GM12878 (cell line): ENCODE results near the gene LMAN1L. TPM values are rescaled to one million over a fixed set of nuclear protein-coding genes. Genes with fewer than 3 reads are reported as not detected.
A peak's percentile ranks its signal among the peaks of the same experiment; 100 is the strongest.

Experiments used
- ATAC-seq: fragments of 200-7000 bp; cut with Tn5 transposase; 3 replicates; pipeline ENCODE4 v1.9.1; 2020; ENCODE audit warnings: mild to moderate bottlenecking, moderate library complexity
- BruUV-seq: library from RNA; stranded (reverse); fragments of 400-500 nt; replicated peaks from 2 replicates; lab custom pipeline; 2021; lab: Mats Ljungman, UMichigan
- CTCF ChIA-PET: fragments of 300-600 bp; sonication (Branson Sonifier 250); formaldehyde crosslinking; extraction: SDS; loops from one replicate; lab custom pipeline; 2021; ENCODE audit warnings: inconsistent platforms; lab: Yijun Ruan, JAX
- POLR2A ChIA-PET: fragments of 350-600 bp; formaldehyde crosslinking; extraction: SDS; loops from one replicate; lab custom pipeline; 2021; ENCODE audit warnings: inconsistent platforms; lab: Charles Lee
- RAD21 ChIA-PET: fragments of 300-600 bp; sonication (Branson Sonifier 250); formaldehyde crosslinking; loops from one replicate; lab custom pipeline; 2023; ENCODE audit warnings: antibody characterized with exemption; ENCODE audit not compliant: unreplicated experiment; lab: Charles Lee
- SMC1A ChIA-PET: fragments of 300-600 bp; sonication (Branson Sonifier 250); formaldehyde crosslinking; loops from one replicate; lab custom pipeline; 2023; ENCODE audit not compliant: unreplicated experiment, uncharacterized antibody; lab: Charles Lee
- DNase-seq: peaks from one replicate; pipeline ENCODE4 v3.0.0-alpha.2; 2011; ENCODE audit warnings: low read depth, low spot score
- FAIRE-seq: peaks from 3 replicates; lab custom pipeline; 2011; peaks lifted over from hg19 to GRCh38; lab: Jason Lieb, UNC
- H2AFZ ChIP-seq: 2 replicates; pipeline ENCODE4 v1.6.0; 2011; ENCODE audit warnings: low read depth, low read length, control low read depth; ENCODE audit not compliant: control insufficient read depth
- H3K27ac ChIP-seq: 2 replicates; pipeline ENCODE4 v1.5.1; 2011; ENCODE audit warnings: control low read depth; ENCODE audit not compliant: control insufficient read depth, insufficient read depth
- H3K27me3 ChIP-seq, 2 experiments: replicated peaks in 1 of 2; 2 replicates each; pipeline versions ENCODE4 v1.6.0 to v1.6.1; 2011; ENCODE audit warnings: low read length in 1 of 2; ENCODE audit not compliant: control insufficient read depth in 2 of 2, insufficient read depth in 2 of 2
- H3K36me3 ChIP-seq, 2 experiments: 2 replicates each; pipeline ENCODE4 v1.5.1; 2011; ENCODE audit warnings: low read length in 1 of 2; ENCODE audit not compliant: control insufficient read depth in 2 of 2, insufficient read depth in 2 of 2
- H3K4me1 ChIP-seq: 2 replicates; pipeline ENCODE4 v1.6.1; 2011; ENCODE audit warnings: mild to moderate bottlenecking, low read length, moderate library complexity, mixed read lengths; ENCODE audit not compliant: control insufficient read depth, insufficient read depth
- H3K4me2 ChIP-seq: 2 replicates; pipeline ENCODE4 v1.6.0; 2011; ENCODE audit warnings: control low read depth; ENCODE audit not compliant: control insufficient read depth, insufficient read depth
- H3K4me3 ChIP-seq: fragments of 200-600 bp; sonication (generic); 2 replicates; pipeline ENCODE4 v1.5.1; 2016
- H3K79me2 ChIP-seq: 2 replicates; pipeline ENCODE4 v1.6.0; 2011; ENCODE audit warnings: low read length; ENCODE audit not compliant: control insufficient read depth, insufficient read depth
- H3K9ac ChIP-seq: 2 replicates; pipeline ENCODE4 v1.8.0; 2011; ENCODE audit warnings: low read length, control low read depth, mixed read lengths; ENCODE audit not compliant: control insufficient read depth, insufficient read depth
- H3K9me3 ChIP-seq: replicated peaks from 3 replicates; pipeline ENCODE4 v1.5.1; 2011; ENCODE audit warnings: mild to moderate bottlenecking, low read length; ENCODE audit not compliant: control insufficient read depth, insufficient read depth
- H4K20me1 ChIP-seq: 2 replicates; pipeline ENCODE4 v1.6.0; 2011; ENCODE audit not compliant: control insufficient read depth, insufficient read depth
- BHLHE40 ChIP-seq, 2 experiments: fragments of 450-650 bp in 1 of 2; IDR thresholded peaks; 2 replicates each; pipeline ENCODE4 v1.6.1; 2011 to 2017; ENCODE audit warnings: low read depth in 2 of 2, borderline replicate concordance in 1 of 2, improper control_type of control experiment in 1 of 2, low read length in 1 of 2, mild to moderate bottlenecking in 1 of 2
- CHD1 ChIP-seq: IDR thresholded peaks from 2 replicates; pipeline ENCODE4 v1.6.1; 2012; ENCODE audit warnings: low read depth, low read length, improper control_type of control experiment
- FOXK2 ChIP-seq: fragments of 450-650 bp; IDR thresholded peaks from 2 replicates; pipeline ENCODE4 v1.6.1; 2017; ENCODE audit warnings: mild to moderate bottlenecking, moderate library complexity
- FOXM1 ChIP-seq: IDR thresholded peaks from 2 replicates; pipeline ENCODE4 v1.6.1; 2012; ENCODE audit warnings: low read depth, mild to moderate bottlenecking, inconsistent platforms, low read length, moderate library complexity
- LARP7 ChIP-seq: fragments of 450-650 bp; IDR thresholded peaks from 2 replicates; pipeline ENCODE4 v1.6.1; 2017; ENCODE audit warnings: mild to moderate bottlenecking
- MEF2B ChIP-seq: fragments of 450-650 bp; IDR thresholded peaks from 2 replicates; pipeline ENCODE4 v1.6.1; 2018; ENCODE audit warnings: mild to moderate bottlenecking, moderate library complexity; ENCODE audit not compliant: partially characterized antibody, poor library complexity, severe bottlenecking
- MYB ChIP-seq: fragments of 150-350 bp; IDR thresholded peaks from 2 replicates; pipeline ENCODE4 v1.6.1; 2014; ENCODE audit warnings: mild to moderate bottlenecking, low read depth, low read length, borderline replicate concordance
- POLR2AphosphoS2 ChIP-seq: IDR thresholded peaks from 2 replicates; pipeline ENCODE4 v1.6.1; 2011; ENCODE audit warnings: low read depth, mild to moderate bottlenecking, low read length, improper control_type of control experiment, moderate library complexity
- SIN3A ChIP-seq: IDR thresholded peaks from 2 replicates; pipeline ENCODE4 v1.6.1; 2012; ENCODE audit warnings: low read depth, low read length, improper control_type of control experiment
- SREBF1 ChIP-seq: IDR thresholded peaks from 2 replicates; pipeline ENCODE4 v1.6.1; 2012; ENCODE audit warnings: mild to moderate bottlenecking, low read length
- STAT3 ChIP-seq: IDR thresholded peaks from 2 replicates; pipeline ENCODE4 v1.6.1; 2011; ENCODE audit warnings: low read depth, low read length, improper control_type of control experiment
- TCF7 ChIP-seq: IDR thresholded peaks from 2 replicates; pipeline ENCODE4 v1.6.1; 2014; ENCODE audit warnings: antibody characterized with exemption, borderline replicate concordance
- WRNIP1 ChIP-seq: IDR thresholded peaks from 2 replicates; pipeline ENCODE4 v1.6.1; 2011; ENCODE audit warnings: low read depth, low read length, improper control_type of control experiment, borderline replicate concordance
- ZNF24 ChIP-seq: fragments of 450-650 bp; IDR thresholded peaks from 2 replicates; pipeline ENCODE4 v1.6.1; 2017; ENCODE audit warnings: antibody characterized with exemption, mild to moderate bottlenecking
- ZNF622 ChIP-seq: fragments of 450-650 bp; IDR thresholded peaks from 2 replicates; pipeline ENCODE4 v1.6.1; 2017; ENCODE audit warnings: mild to moderate bottlenecking, inconsistent platforms
- WGBS: methylation state at CpG from one replicate; pipeline ENCODE4 v1.1.6; 2016; ENCODE audit warnings: low lambda C conversion rate; ENCODE audit not compliant: insufficient replicate concordance, insufficient coverage; ENCODE audit errors: missing lambda C conversion rate; 5-methylcytosine and 5-hydroxymethylcytosine counted together
- in situ Hi-C: fragments of 300-500 bp; cut with MboI; formaldehyde crosslinking; loops from 9 replicates; pipeline ENCODE4 v1.14.3; 2018; ENCODE audit warnings: mixed read lengths
- intact Hi-C: fragments of 100-400 bp; cut with micrococcal nuclease; formaldehyde crosslinking; loops from one replicate; pipeline ENCODE4 v1.14.2; 2022; ENCODE audit not compliant: unreplicated experiment
- polyA plus RNA-seq, 11 experiments: library from polyadenylated mRNA; depleted of rRNA in 4 of 11; unstranded in 6 of 11; stranded (reverse) in 5 of 11; fragments of >200 nt; fragmentation: Nextera tagmentation in 4 of 11; fragmentation: Illumina TruSeq in 1 of 11; extraction: Ambion mirVana in 4 of 11; extraction: Trizol in 1 of 11; gene quantifications; 1 replicate in 1 of 11; 2 replicates in 10 of 11; pipeline versions ENCODE4 v1.2.1 to v1.2.3, GENCODE V29; 2011 to 2016; ENCODE audit warnings: inconsistent platforms in 2 of 11, missing spikeins in 2 of 11, low read depth in 1 of 11
- total RNA-seq, 4 experiments: library from RNA; depleted of rRNA in 3 of 4; stranded (reverse); fragments of >200 nt in 3 of 4; fragmentation: Illumina TruSeq in 1 of 4; extraction: Trizol in 1 of 4; gene quantifications; 2 replicates each; pipeline versions ENCODE4 v1.2.1 to v1.2.3, GENCODE V29; 2013 to 2021
- TF ChIP-seq, protein P1 (sequence below): IDR thresholded peaks from 2 replicates; pipeline ENCODE4 v1.6.1; 2011; ENCODE audit warnings: borderline replicate concordance, low read depth, mild to moderate bottlenecking, moderate library complexity, low read length; ENCODE audit not compliant: insufficient read depth, poor library complexity, severe bottlenecking

LMAN1L gene
- total and polyA plus RNA-seq, 10 of the 15 experiments (the other 5 are each of a cell fraction or from before 2014, with no cell fraction given): not detected

DNA sequence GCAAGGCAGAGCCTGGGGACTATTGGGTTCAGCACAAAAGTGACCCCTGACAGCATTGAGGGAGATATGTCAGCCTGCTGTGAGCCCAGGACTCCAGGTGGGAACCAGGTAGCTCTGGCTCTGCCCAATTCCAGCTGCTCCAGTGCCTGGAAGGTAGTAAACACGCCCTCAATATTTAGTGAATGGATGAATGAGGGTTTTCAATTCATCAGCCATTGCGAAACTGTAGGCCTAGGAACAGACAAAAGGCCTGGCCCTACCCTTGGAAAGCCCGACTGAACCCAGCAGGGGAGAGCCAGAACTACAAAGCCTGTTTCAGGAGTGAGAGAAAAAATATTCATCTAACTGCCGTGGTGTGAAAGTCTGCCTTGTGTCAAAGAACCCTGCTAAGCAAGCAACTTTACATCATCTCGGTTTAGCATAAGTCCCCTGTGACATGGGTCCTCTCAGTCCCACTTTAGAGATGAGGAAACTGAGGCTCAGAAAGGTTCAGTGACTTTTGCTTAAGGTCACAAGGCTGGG is 38.8 kb upstream of the LMAN1L start:
- SMC1A ChIA-PET: interaction anchor here (1.2 to 17.6 kb wide), 7 partner anchors 8 to 175 kb away, joined by 4 to 811 read pairs (median 82); partner anchors contain the start of gene CSK
- H3K4me3 ChIP-seq: no peak overlapping the region
- H2AFZ ChIP-seq: no peak overlapping the region
- in situ Hi-C loops (loop anchor here (5.0 kb wide), 2 partner anchors 141 to 174 kb away; no protein-coding TSS in a partner anchor), intact Hi-C loops (loop anchor here (5.0 kb wide), 1 partner anchor 129 kb away; no protein-coding TSS in a partner anchor)
- no peak for FAIRE-seq
- no peak for DNase-seq
- H3K27me3 ChIP-seq: no peaks in the 10 kb centered on the region
- ATAC-seq: no peak
- no peaks in the 10 kb centered on the region for H4K20me1 ChIP-seq
- peaks cover 61% of the 10 kb centered on the region for H3K4me1 ChIP-seq
- H3K36me3 ChIP-seq: no peaks in the 10 kb centered on the region
- no peak overlapping the region for H3K27ac ChIP-seq
- peaks cover 3% of the 10 kb centered on the region for H3K79me2 ChIP-seq
- WGBS: 39% methylated on average over 5 of the region's 5 CpGs
- H3K9me3 ChIP-seq: no peaks in the 10 kb centered on the region
- H3K4me2 ChIP-seq: no peak overlapping the region
- no TSS peak for BruUV-seq
- TF ChIP-seq CHD1: no peak
- no peak for TF ChIP-seq BHLHE40 (IDR thresholded peaks at IDR 0.05; ENCODE audit: borderline replicate concordance in 1 of 2, low read depth in 2 of 2, low read length in 1 of 2)
- TF ChIP-seq, protein P1, sequence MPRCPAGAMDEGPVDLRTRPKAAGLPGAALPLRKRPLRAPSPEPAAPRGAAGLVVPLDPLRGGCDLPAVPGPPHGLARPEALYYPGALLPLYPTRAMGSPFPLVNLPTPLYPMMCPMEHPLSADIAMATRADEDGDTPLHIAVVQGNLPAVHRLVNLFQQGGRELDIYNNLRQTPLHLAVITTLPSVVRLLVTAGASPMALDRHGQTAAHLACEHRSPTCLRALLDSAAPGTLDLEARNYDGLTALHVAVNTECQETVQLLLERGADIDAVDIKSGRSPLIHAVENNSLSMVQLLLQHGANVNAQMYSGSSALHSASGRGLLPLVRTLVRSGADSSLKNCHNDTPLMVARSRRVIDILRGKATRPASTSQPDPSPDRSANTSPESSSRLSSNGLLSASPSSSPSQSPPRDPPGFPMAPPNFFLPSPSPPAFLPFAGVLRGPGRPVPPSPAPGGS: no peak
- no peak for TF ChIP-seq FOXK2
- no peak for TF ChIP-seq STAT3
- TF ChIP-seq FOXM1: no peak
- TF ChIP-seq WRNIP1: no peak
- no peak for TF ChIP-seq SREBF1
- no peak for TF ChIP-seq SIN3A
- TF ChIP-seq POLR2AphosphoS2: no peak
- TF ChIP-seq TCF7: no peak
- no peak for TF ChIP-seq MEF2B
- TF ChIP-seq LARP7: no peak
- no peak for TF ChIP-seq ZNF24
- TF ChIP-seq MYB: no peak
- TF ChIP-seq ZNF622: no peak
- POLR2A ChIA-PET: interaction anchor here (0.6 to 17.5 kb wide), 4 partner anchors 15 to 356 kb away, joined by 6 to 602 read pairs (median 9); partner anchors contain the start of gene CSK
- CTCF ChIA-PET: interaction anchor here (1.1 to 19.1 kb wide), 7 partner anchors 16 to 397 kb away, joined by 3 to 1288 read pairs (median 8); partner anchors contain the start of gene CSK
- H3K9ac ChIP-seq: peak overlapping the region; percentile 21; the same call in 1 of the 2 replicates
- RAD21 ChIA-PET: interaction anchor here (1.0 to 25.2 kb wide), 5 partner anchors 16 to 128 kb away, joined by 3 to 1186 read pairs (median 10); partner anchors contain the start of gene CSK
